Calu3 (cell line): ENCODE results near the gene SLC5A6. TPM values are rescaled to one million over a fixed set of nuclear protein-coding genes. Genes with fewer than 3 reads are reported as not detected.

ENCODE experiments used
- BruUV-seq: library from RNA; stranded (reverse); fragments of 400-500 nt; replicated peaks from 2 replicates; lab custom pipeline; 2021; lab: Mats Ljungman, UMichigan
- CTCF ChIA-PET: fragments of 300-600 bp; sonication (Branson Sonifier 250); formaldehyde crosslinking; loops from one replicate; lab custom pipeline; 2022; ENCODE audit warnings: antibody characterized with exemption; lab: Charles Lee
- DNase-seq: peaks from one replicate; pipeline ENCODE4 v3.0.0; 2022
- H3K27ac Mint-ChIP-seq: one replicate; pipeline ENCODE4 v1.8.0; 2022; ENCODE audit warnings: mixed read lengths; ENCODE audit not compliant: unreplicated experiment
- H3K27me3 Mint-ChIP-seq: one replicate; pipeline ENCODE4 v1.8.0; 2022; ENCODE audit warnings: mixed read lengths; ENCODE audit not compliant: unreplicated experiment
- H3K36me3 Mint-ChIP-seq: one replicate; pipeline ENCODE4 v1.8.0; 2022; ENCODE audit warnings: mild to moderate bottlenecking, moderate library complexity, mixed read lengths; ENCODE audit not compliant: insufficient read depth, unreplicated experiment
- H3K4me1 Mint-ChIP-seq: one replicate; pipeline ENCODE4 v1.8.0; 2022; ENCODE audit warnings: mild to moderate bottlenecking, low read depth, mixed read lengths; ENCODE audit not compliant: unreplicated experiment
- H3K4me3 Mint-ChIP-seq: one replicate; pipeline ENCODE4 v1.8.0; 2022; ENCODE audit warnings: mild to moderate bottlenecking, low read depth, moderate library complexity, mixed read lengths; ENCODE audit not compliant: unreplicated experiment
- H3K9me3 Mint-ChIP-seq: one replicate; pipeline ENCODE4 v1.8.0; 2022; ENCODE audit warnings: low read depth, mixed read lengths; ENCODE audit not compliant: unreplicated experiment
- intact Hi-C: fragments of 100-400 bp; cut with micrococcal nuclease; formaldehyde crosslinking; loops from one replicate; pipeline ENCODE4 v1.10.0; 2022; ENCODE audit not compliant: unreplicated experiment
- total RNA-seq: library from RNA; stranded (reverse); gene quantifications from 2 replicates; pipeline ENCODE4 v1.2.3, GENCODE V29; 2022
- TF ChIP-seq, protein P1 (sequence below): fragments of 200-600 bp; IDR thresholded peaks from one replicate; pipeline ENCODE4 v1.8.0; 2022; ENCODE audit warnings: antibody characterized with exemption; ENCODE audit not compliant: unreplicated experiment

The SLC5A6 gene
- total RNA-seq, 1 experiment from 2014 or later, result 39.6 TPM

DNA sequence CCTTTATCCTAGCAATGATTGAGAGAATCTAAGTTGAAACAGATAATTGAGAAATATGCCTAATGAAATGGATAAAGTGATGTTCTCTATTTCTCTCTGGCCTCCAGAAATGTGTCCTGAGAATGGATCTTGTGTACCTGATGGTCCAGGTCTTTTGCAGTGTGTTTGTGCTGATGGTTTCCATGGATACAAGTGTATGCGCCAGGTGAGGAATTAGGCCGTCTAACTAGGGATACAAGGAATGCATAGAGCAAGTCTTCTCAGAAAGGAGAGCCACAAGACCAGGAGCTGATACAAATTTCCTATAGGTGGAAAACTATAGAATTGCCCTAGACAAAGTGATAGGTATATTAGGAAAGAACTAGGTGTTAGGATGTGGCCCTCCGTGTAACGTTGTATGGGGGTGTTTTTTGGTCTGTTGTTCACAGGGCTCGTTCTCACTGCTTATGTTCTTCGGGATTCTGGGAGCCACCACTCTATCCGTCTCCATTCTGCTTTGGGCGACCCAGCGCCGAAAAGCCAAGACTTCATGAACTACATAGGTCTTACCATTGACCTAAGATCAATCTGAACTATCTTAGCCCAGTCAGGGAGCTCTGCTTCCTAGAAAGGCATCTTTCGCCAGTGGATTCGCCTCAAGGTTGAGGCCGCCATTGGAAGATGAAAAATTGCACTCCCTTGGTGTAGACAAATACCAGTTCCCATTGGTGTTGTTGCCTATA lies 4.5 kb upstream of the SLC5A6 start:
- Mint-ChIP-seq H3K27me3 (no peaks in the 10 kb centered on the region), H3K36me3 (peaks cover 69% of the 10 kb centered on the region), H3K27ac (peak overlapping the region; percentile 77), H3K4me1 (peaks cover 38% of the 10 kb centered on the region), H3K9me3 (no peaks in the 10 kb centered on the region), H3K4me3 (peak overlapping the region; percentile 88)
- TF ChIP-seq, protein P1, sequence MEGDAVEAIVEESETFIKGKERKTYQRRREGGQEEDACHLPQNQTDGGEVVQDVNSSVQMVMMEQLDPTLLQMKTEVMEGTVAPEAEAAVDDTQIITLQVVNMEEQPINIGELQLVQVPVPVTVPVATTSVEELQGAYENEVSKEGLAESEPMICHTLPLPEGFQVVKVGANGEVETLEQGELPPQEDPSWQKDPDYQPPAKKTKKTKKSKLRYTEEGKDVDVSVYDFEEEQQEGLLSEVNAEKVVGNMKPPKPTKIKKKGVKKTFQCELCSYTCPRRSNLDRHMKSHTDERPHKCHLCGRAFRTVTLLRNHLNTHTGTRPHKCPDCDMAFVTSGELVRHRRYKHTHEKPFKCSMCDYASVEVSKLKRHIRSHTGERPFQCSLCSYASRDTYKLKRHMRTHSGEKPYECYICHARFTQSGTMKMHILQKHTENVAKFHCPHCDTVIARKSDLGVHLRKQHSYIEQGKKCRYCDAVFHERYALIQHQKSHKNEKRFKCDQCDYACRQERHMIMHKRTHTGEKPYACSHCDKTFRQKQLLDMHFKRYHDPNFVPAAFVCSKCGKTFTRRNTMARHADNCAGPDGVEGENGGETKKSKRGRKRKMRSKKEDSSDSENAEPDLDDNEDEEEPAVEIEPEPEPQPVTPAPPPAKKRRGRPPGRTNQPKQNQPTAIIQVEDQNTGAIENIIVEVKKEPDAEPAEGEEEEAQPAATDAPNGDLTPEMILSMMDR, result no peak
- no peak for DNase-seq
- CTCF ChIA-PET, result interaction anchor here (1.3 kb wide), 1 partner anchor 130 kb away, joined by 4 read pairs; the partner anchor contains the start of gene KHK
- intact Hi-C loops, result no loop called here
- BruUV-seq, result no TSS peak

GRCh38 chr2:27214941-27215340 lies 2.9 kb upstream of the SLC5A6 start:
- CTCF ChIA-PET, result interaction anchor here (0.5 kb wide), 1 partner anchor 78 kb away, joined by 4 read pairs; no protein-coding TSS in a partner anchor
- TF ChIP-seq, protein P1, result no peak
- Mint-ChIP-seq H3K9me3 (no peaks in the 10 kb centered on the region), H3K4me1 (peaks cover 38% of the 10 kb centered on the region), H3K36me3 (peaks cover 69% of the 10 kb centered on the region), H3K27ac (no peak overlapping the region), H3K27me3 (no peaks in the 10 kb centered on the region), H3K4me3 (no peak overlapping the region)
- no TSS peak for BruUV-seq
- no peak for DNase-seq
- intact Hi-C loops, result no loop called here

- peak overlapping the region; percentile 99 for H3K4me3 Mint-ChIP-seq
- BruUV-seq, result TSS peak; percentile 47
- H3K27ac Mint-ChIP-seq, result peak overlapping the region; percentile 85
- CTCF ChIA-PET, result interaction anchor here (0.6 to 0.8 kb wide), 2 partner anchors 67 to 78 kb away, joined by 3 read pairs; partner anchors contain the start of gene PREB
- no peaks in the 10 kb centered on the region for H3K9me3 Mint-ChIP-seq
- DNase-seq, result no peak
- intact Hi-C loops, result no loop called here
- peaks cover 28% of the 10 kb centered on the region for H3K4me1 Mint-ChIP-seq
- TF ChIP-seq, protein P1, result no peak
- peaks cover 54% of the 10 kb centered on the region for H3K36me3 Mint-ChIP-seq
- H3K27me3 Mint-ChIP-seq, result no peaks in the 10 kb centered on the region
These were observed 781 bp upstream of the SLC5A6 start for GRCh38 chr2:27212626-27213471.

GRCh38 chr2:27211241-27211942 lies 676 bp downstream of the SLC5A6 start:
- CTCF ChIA-PET, result interaction anchor here (0.6 kb wide), 1 partner anchor 233 kb away, joined by 4 read pairs; no protein-coding TSS in a partner anchor
- TF ChIP-seq, protein P1, result no peak
- DNase-seq, result no peak
- Mint-ChIP-seq H3K36me3 (peaks cover 46% of the 10 kb centered on the region), H3K27me3 (no peaks in the 10 kb centered on the region), H3K4me1 (peaks cover 15% of the 10 kb centered on the region), H3K4me3 (peak overlapping the region; percentile 99), H3K9me3 (no peaks in the 10 kb centered on the region), H3K27ac (peak overlapping the region; percentile 85)
- TSS peak; percentile 79 for BruUV-seq
- intact Hi-C loops, result no loop called here
